ENCODE measurements around the gene LHPP.

The LHPP gene

GRCh38 chr10:124494046-124494807, 32.6 kb downstream of the LHPP start:
- no peak for TF ChIP-seq GATA2 (IDR thresholded peaks at IDR 0.05; ENCODE audit: low read depth, low read length)
- TF ChIP-seq GATA3 (IDR thresholded peaks at IDR 0.05; ENCODE audit: low read depth, low read length) = no peak

GRCh38 chr10:124495162-124495561, 33.5 kb downstream of the LHPP start:
- no peak for TF ChIP-seq GATA3 (IDR thresholded peaks at IDR 0.05; ENCODE audit: low read depth, low read length)
- TF ChIP-seq GATA2 (IDR thresholded peaks at IDR 0.05; ENCODE audit: low read depth, low read length) = no peak

GRCh38 chr10:124495725-124496124, 34.1 kb downstream of the LHPP start:
- TF ChIP-seq GATA2 (IDR thresholded peaks at IDR 0.05; ENCODE audit: low read depth, low read length) = no peak
- TF ChIP-seq GATA3 (IDR thresholded peaks at IDR 0.05; ENCODE audit: low read depth, low read length) = no peak

GRCh38 chr10:124496150-124496549, 34.5 kb downstream of the LHPP start:
- TF ChIP-seq GATA2 (IDR thresholded peaks at IDR 0.05; ENCODE audit: low read depth, low read length) (no peak), GATA3 (IDR thresholded peaks at IDR 0.05; ENCODE audit: low read depth, low read length) (no peak)

- TF ChIP-seq GATA2 (IDR thresholded peaks at IDR 0.05; ENCODE audit: low read depth, low read length) = no peak
- TF ChIP-seq GATA3 (IDR thresholded peaks at IDR 0.05; ENCODE audit: low read depth, low read length) = no peak
These were observed 35.0 kb downstream of the LHPP start for GRCh38 chr10:124496620-124497019.

- no peak for TF ChIP-seq GATA3 (IDR thresholded peaks at IDR 0.05; ENCODE audit: low read depth, low read length)
- no peak for TF ChIP-seq GATA2 (IDR thresholded peaks at IDR 0.05; ENCODE audit: low read depth, low read length)
These were observed 35.7 kb downstream of the LHPP start for GRCh38 chr10:124497196-124497881.

- TF ChIP-seq GATA2 (IDR thresholded peaks at IDR 0.05; ENCODE audit: low read depth, low read length) (no peak), GATA3 (IDR thresholded peaks at IDR 0.05; ENCODE audit: low read depth, low read length) (no peak)
These were observed 36.4 kb downstream of the LHPP start for GRCh38 chr10:124498056-124498455.

- TF ChIP-seq GATA2 (IDR thresholded peaks at IDR 0.05; ENCODE audit: low read depth, low read length) = no peak
- no peak for TF ChIP-seq GATA3 (IDR thresholded peaks at IDR 0.05; ENCODE audit: low read depth, low read length)
These were observed 39.1 kb downstream of the LHPP start for GRCh38 chr10:124500757-124501156.

GRCh38 chr10:124504711-124505110, 43.1 kb downstream of the LHPP start:
- TF ChIP-seq GATA3 (IDR thresholded peaks at IDR 0.05; ENCODE audit: low read depth, low read length) = no peak
- no peak for TF ChIP-seq GATA2 (IDR thresholded peaks at IDR 0.05; ENCODE audit: low read depth, low read length)

GRCh38 chr10:124505279-124505678, 43.7 kb downstream of the LHPP start:
- TF ChIP-seq GATA2 (IDR thresholded peaks at IDR 0.05; ENCODE audit: low read depth, low read length) = no peak
- no peak for TF ChIP-seq GATA3 (IDR thresholded peaks at IDR 0.05; ENCODE audit: low read depth, low read length)

- no peak for TF ChIP-seq GATA3 (IDR thresholded peaks at IDR 0.05; ENCODE audit: low read depth, low read length)
- TF ChIP-seq GATA2 (IDR thresholded peaks at IDR 0.05; ENCODE audit: low read depth, low read length) = no peak
These were observed 46.5 kb downstream of the LHPP start for GRCh38 chr10:124508070-124508667.

- TF ChIP-seq GATA2 (IDR thresholded peaks at IDR 0.05; ENCODE audit: low read depth, low read length) (no peak), GATA3 (IDR thresholded peaks at IDR 0.05; ENCODE audit: low read depth, low read length) (no peak)
These were observed 47.4 kb downstream of the LHPP start for GRCh38 chr10:124508907-124509454.

GRCh38 chr10:124509880-124510632, 48.4 kb downstream of the LHPP start:
- TF ChIP-seq GATA2 (IDR thresholded peaks at IDR 0.05; ENCODE audit: low read depth, low read length) (no peak), GATA3 (IDR thresholded peaks at IDR 0.05; ENCODE audit: low read depth, low read length) (no peak)

GRCh38 chr10:124510759-124511158, 49.1 kb downstream of the LHPP start:
- no peak for TF ChIP-seq GATA3 (IDR thresholded peaks at IDR 0.05; ENCODE audit: low read depth, low read length)
- TF ChIP-seq GATA2 (IDR thresholded peaks at IDR 0.05; ENCODE audit: low read depth, low read length) = no peak

Measured in SH-SY5Y (cell line).